Measurements from ENCODE around the gene ZNF684. TPM values are rescaled to one million over a fixed set of nuclear protein-coding genes. Genes with fewer than 3 reads are reported as not detected.

ZNF684 gene
- polyA plus RNA-seq, 2 of the 4 experiments (the other 2 are of a cell fraction) = 3.0 to 4.0 TPM

GRCh38 chr1:40564506-40564905 is 33.1 kb downstream of the ZNF684 start:
- 36% methylated on average over 3 of the region's 3 CpGs for WGBS (ENCODE audit: missing lambda C conversion rate)
- CTCF ChIA-PET = no interaction called here
- POLR2A ChIA-PET = no interaction called here

GRCh38 chr1:40564913-40565312 is 33.5 kb downstream of the ZNF684 start:
- POLR2A ChIA-PET = no interaction called here
- no peak overlapping the region for H3K4me2 ChIP-seq
- CTCF ChIA-PET = no interaction called here
- DNase-seq (ENCODE audit: low read depth in 1 of 2, low spot score in 1 of 2) = no peak
- no peak overlapping the region for H3K4me3 ChIP-seq
- no peak for ATAC-seq
- no peak for FAIRE-seq
- no peak for TF ChIP-seq KDM5A (IDR thresholded peaks at IDR 0.05)
- TF ChIP-seq PBX3 (IDR thresholded peaks at IDR 0.05) = no peak
- TF ChIP-seq RNF2 (IDR thresholded peaks at IDR 0.05; ENCODE audit: borderline replicate concordance, low read depth) = no peak
- TF ChIP-seq CBX8 (IDR thresholded peaks at IDR 0.05) = no peak
- TF ChIP-seq MAX (IDR thresholded peaks at IDR 0.05) = no peak
- TF ChIP-seq CEBPB (IDR thresholded peaks at IDR 0.05) = no peak
- TF ChIP-seq ZNF302 (CRISPR knock-in tag; IDR thresholded peaks at IDR 0.05) = no peak
- no peak for TF ChIP-seq E2F6 (IDR thresholded peaks at IDR 0.05; ENCODE audit: borderline replicate concordance, low read depth)
- TF ChIP-seq CBX2 (IDR thresholded peaks at IDR 0.05; ENCODE audit: borderline replicate concordance, low read depth) = no peak
- no peak for TF ChIP-seq FOSB (CRISPR knock-in tag; IDR thresholded peaks at IDR 0.05)
- TF ChIP-seq SREBF2 (IDR thresholded peaks at IDR 0.05) = no peak
- TF ChIP-seq, protein P1, sequence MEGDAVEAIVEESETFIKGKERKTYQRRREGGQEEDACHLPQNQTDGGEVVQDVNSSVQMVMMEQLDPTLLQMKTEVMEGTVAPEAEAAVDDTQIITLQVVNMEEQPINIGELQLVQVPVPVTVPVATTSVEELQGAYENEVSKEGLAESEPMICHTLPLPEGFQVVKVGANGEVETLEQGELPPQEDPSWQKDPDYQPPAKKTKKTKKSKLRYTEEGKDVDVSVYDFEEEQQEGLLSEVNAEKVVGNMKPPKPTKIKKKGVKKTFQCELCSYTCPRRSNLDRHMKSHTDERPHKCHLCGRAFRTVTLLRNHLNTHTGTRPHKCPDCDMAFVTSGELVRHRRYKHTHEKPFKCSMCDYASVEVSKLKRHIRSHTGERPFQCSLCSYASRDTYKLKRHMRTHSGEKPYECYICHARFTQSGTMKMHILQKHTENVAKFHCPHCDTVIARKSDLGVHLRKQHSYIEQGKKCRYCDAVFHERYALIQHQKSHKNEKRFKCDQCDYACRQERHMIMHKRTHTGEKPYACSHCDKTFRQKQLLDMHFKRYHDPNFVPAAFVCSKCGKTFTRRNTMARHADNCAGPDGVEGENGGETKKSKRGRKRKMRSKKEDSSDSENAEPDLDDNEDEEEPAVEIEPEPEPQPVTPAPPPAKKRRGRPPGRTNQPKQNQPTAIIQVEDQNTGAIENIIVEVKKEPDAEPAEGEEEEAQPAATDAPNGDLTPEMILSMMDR (IDR thresholded peaks at IDR 0.05) = no peak
- H3K27ac ChIP-seq = no peak overlapping the region
- no peaks in the 10 kb centered on the region; the same call in 2 of the 3 replicates for H3K9me3 ChIP-seq
- 63% methylated on average over 3 of the region's 3 CpGs for WGBS (ENCODE audit: missing lambda C conversion rate)
- H3K4me1 ChIP-seq = no peaks in the 10 kb centered on the region

More at GRCh38 chr1:40564506-40564905, 33.1 kb downstream of the ZNF684 start:
- H3K27ac ChIP-seq = no peak overlapping the region
- no peak for ATAC-seq
- no peaks in the 10 kb centered on the region for H3K4me1 ChIP-seq
- no peaks in the 10 kb centered on the region; the same call in 2 of the 3 replicates for H3K9me3 ChIP-seq
- no peak for FAIRE-seq
- no peak overlapping the region for H3K4me2 ChIP-seq
- DNase-seq (ENCODE audit: low read depth in 1 of 2, low spot score in 1 of 2) = no peak
- H3K4me3 ChIP-seq = no peak overlapping the region
- TF ChIP-seq, protein P2, sequence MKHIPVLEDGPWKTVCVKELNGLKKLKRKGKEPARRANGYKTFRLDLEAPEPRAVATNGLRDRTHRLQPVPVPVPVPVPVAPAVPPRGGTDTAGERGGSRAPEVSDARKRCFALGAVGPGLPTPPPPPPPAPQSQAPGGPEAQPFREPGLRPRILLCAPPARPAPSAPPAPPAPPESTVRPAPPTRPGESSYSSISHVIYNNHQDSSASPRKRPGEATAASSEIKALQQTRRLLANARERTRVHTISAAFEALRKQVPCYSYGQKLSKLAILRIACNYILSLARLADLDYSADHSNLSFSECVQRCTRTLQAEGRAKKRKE (CRISPR knock-in tag; IDR thresholded peaks at IDR 0.05; ENCODE audit: low read depth) = no peak
- no peak for TF ChIP-seq SMC3 (IDR thresholded peaks at IDR 0.05)
- no peak for TF ChIP-seq ELK1 (IDR thresholded peaks at IDR 0.05; ENCODE audit: low read depth, low read length)
- TF ChIP-seq, protein P1 (IDR thresholded peaks at IDR 0.05) = no peak
- no peak for TF ChIP-seq HEYL (CRISPR knock-in tag; IDR thresholded peaks at IDR 0.05)
- no peak for TF ChIP-seq KDM1A (IDR thresholded peaks at IDR 0.05; ENCODE audit: low read depth)
- TF ChIP-seq ZNF302 (CRISPR knock-in tag; IDR thresholded peaks at IDR 0.05) = no peak
- TF ChIP-seq POLR2A (IDR thresholded peaks at IDR 0.05; ENCODE audit: low read length) = no peak
- TF ChIP-seq FOSB (CRISPR knock-in tag; IDR thresholded peaks at IDR 0.05) = no peak
- no peak for TF ChIP-seq EP300 (IDR thresholded peaks at IDR 0.05)
